ENCODE measurements around the gene LSM12.

Gene LSM12

GRCh38 chr17:44082256-44082927 lies 15.9 kb upstream of the LSM12 start:
- TF ChIP-seq TRIM28 (IDR thresholded peaks at IDR 0.05; ENCODE audit: borderline replicate concordance, low read length) (no peak), ZNF292 (tag by site-specific recombination; IDR thresholded peaks at IDR 0.05; ENCODE audit: borderline replicate concordance, low read depth) (no peak), ZNF629 (tag by site-specific recombination; IDR thresholded peaks at IDR 0.05) (no peak), ZNF202 (tag by site-specific recombination; IDR thresholded peaks at IDR 0.05; ENCODE audit: borderline replicate concordance) (no peak), RBAK (tag by site-specific recombination; IDR thresholded peaks at IDR 0.05) (no peak), ZNF324 (tag by site-specific recombination; IDR thresholded peaks at IDR 0.05) (no peak), ZNF148 (tag by site-specific recombination; IDR thresholded peaks at IDR 0.05; ENCODE audit: borderline replicate concordance) (no peak), MYNN (tag by site-specific recombination; IDR thresholded peaks at IDR 0.05; ENCODE audit: borderline replicate concordance) (no peak), BCL11A (tag by site-specific recombination; IDR thresholded peaks at IDR 0.05; ENCODE audit: low read depth) (no peak), ZNF48 (tag by site-specific recombination; IDR thresholded peaks at IDR 0.05) (no peak), ZNF26 (tag by site-specific recombination; IDR thresholded peaks at IDR 0.05) (no peak), ZNF777 (tag by site-specific recombination; IDR thresholded peaks at IDR 0.05; ENCODE audit: borderline replicate concordance) (no peak), ZNF768 (tag by site-specific recombination; IDR thresholded peaks at IDR 0.05) (no peak), ZNF280C (tag by site-specific recombination; IDR thresholded peaks at IDR 0.05) (no peak), GLIS1 (tag by site-specific recombination; IDR thresholded peaks at IDR 0.05) (no peak), ZNF223 (tag by site-specific recombination; IDR thresholded peaks at IDR 0.05) (no peak), ZNF791 (tag by site-specific recombination; IDR thresholded peaks at IDR 0.05) (no peak)
- Histone ChIP-seq H3K36me3 (ENCODE audit: control insufficient read depth in 2 of 2, insufficient read depth in 1 of 2, low read length in 2 of 2) (peaks cover 8 to 70% of the 10 kb centered on the region in 2 experiments; a peak in 2 of 3 replicates), H3K4me3 (ENCODE audit: low read depth, low read length) (no peak overlapping the region), H3K4me1 (ENCODE audit: control insufficient read depth, insufficient read depth, low read length) (peaks cover 10% of the 10 kb centered on the region), H3K27ac (ENCODE audit: extremely low read depth, low read depth, low read length) (no peak overlapping the region), H3K9me3 (ENCODE audit: control insufficient read depth, insufficient read depth, low read depth, low read length) (no peaks in the 10 kb centered on the region)
- POLR2A ChIA-PET: interaction anchor here (0.5 to 1.9 kb wide), 4 partner anchors 8 to 86 kb away, joined by 3 to 13 read pairs (median 4); no protein-coding TSS in a partner anchor
- CTCF ChIA-PET: interaction anchor here (0.7 to 3.8 kb wide), 8 partner anchors 9 to 85 kb away, joined by 3 to 35 read pairs (median 6); partner anchors contain the start of genes G6PC3 and LSM12

GRCh38 chr17:44081681-44082080 lies 15.2 kb upstream of the LSM12 start:
- Histone ChIP-seq H3K4me1 (ENCODE audit: control insufficient read depth, insufficient read depth, low read length) (peaks cover 6% of the 10 kb centered on the region), H3K9me3 (ENCODE audit: control insufficient read depth, insufficient read depth, low read depth, low read length) (no peaks in the 10 kb centered on the region), H3K4me3 (ENCODE audit: low read depth, low read length) (no peak overlapping the region), H3K27ac (ENCODE audit: extremely low read depth, low read depth, low read length) (no peak overlapping the region), H3K36me3 (ENCODE audit: control insufficient read depth in 2 of 2, insufficient read depth in 1 of 2, low read length in 2 of 2) (peaks cover 8 to 77% of the 10 kb centered on the region in 2 experiments; a peak in 2 of 3 replicates)
- ChIA-PET POLR2A (interaction anchor here (0.5 to 1.6 kb wide), 3 partner anchors 27 to 87 kb away, joined by 3 to 4 read pairs (median 4); no protein-coding TSS in a partner anchor), CTCF (interaction anchor here (0.7 to 2.7 kb wide), 6 partner anchors 8 to 74 kb away, joined by 3 to 20 read pairs (median 3); partner anchors contain the start of gene LSM12)
- no peak for TF ChIP-seq ZNF10 (tag by site-specific recombination; IDR thresholded peaks at IDR 0.05)
- TF ChIP-seq KLF16 (tag by site-specific recombination; IDR thresholded peaks at IDR 0.05): no peak
- TF ChIP-seq ZNF433 (tag by site-specific recombination; IDR thresholded peaks at IDR 0.05; ENCODE audit: low read depth): no peak
- TF ChIP-seq ZNF280D (tag by site-specific recombination; IDR thresholded peaks at IDR 0.05): no peak
- no peak for TF ChIP-seq KLF1 (tag by site-specific recombination; IDR thresholded peaks at IDR 0.05)

Measured in HEK293 (cell line).